ENCODE results near the gene PIM1. TPM values are rescaled to one million over a fixed set of nuclear protein-coding genes. Genes with fewer than 3 reads are reported as not detected.
A peak's percentile ranks its signal among the peaks of the same experiment; 100 is the strongest.

Gene PIM1
- total and polyA plus RNA-seq, 9 of the 15 experiments (the other 6 are each of a cell fraction or from before 2014, with no cell fraction given), result 19.0 to 789 (median 212) TPM

DNA sequence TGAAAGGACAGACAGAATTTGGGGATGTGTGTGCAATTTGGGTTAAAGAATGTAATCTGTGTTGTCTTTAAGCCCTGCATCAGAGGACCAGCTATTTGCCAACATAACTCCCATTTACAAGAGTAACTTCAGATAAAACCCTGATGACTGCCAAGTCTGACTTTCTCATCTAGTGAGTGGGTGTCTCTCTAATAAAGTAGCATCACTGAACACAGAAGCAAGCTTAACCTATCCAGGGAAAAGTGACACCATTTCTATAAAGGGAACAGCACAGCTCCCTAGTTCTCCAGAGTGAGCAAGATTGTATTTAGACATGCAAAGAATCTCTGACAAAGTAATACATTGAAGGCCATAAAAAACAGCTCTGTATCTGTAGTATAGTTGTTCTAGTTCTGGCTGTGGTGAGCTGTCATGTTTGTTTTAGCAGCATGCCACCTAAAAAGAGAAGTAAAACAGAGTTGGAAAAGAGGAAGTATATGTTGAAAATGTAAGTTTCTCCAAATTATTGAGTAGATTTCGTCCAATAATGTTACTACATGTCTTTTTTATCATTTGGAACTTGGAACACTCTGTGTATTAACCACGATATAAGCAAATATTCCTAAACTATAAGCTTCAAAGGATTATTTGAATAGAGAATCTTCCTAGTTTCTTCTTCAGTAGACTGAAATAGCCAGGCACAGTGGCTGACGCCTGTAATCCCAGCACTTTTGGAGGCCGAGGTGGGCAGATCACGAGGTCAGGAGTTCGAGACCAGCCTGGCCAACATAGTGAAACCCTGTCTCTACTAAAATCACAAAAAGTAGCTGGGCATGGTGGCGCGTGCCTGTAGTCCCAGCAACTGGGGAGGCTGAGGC lies 8.8 kb upstream of the PIM1 start:
- H3K36me3 ChIP-seq (ENCODE audit: control insufficient read depth, insufficient read depth, low read length), result no peaks in the 10 kb centered on the region
- no TSS peak for BruUV-seq (replicated peaks)
- no peak overlapping the region for H3K4me3 ChIP-seq
- peaks cover 16 to 23% of the 10 kb centered on the region in 2 experiments; a peak in 4 of 5 replicates for H3K4me1 ChIP-seq (replicated peaks in 1 of 2; ENCODE audit: control insufficient read depth in 2 of 2, insufficient read depth in 2 of 2, low read length in 2 of 2)
- WGBS (ENCODE audit: insufficient coverage, low coverage, missing lambda C conversion rate), result 60% methylated on average over 8 of the region's 8 CpGs
- H3K9me3 ChIP-seq (replicated peaks; ENCODE audit: control insufficient read depth, insufficient read depth, low read depth, low read length), result no peaks in the 10 kb centered on the region
- ChIA-PET POLR2A (interaction anchor here (0.8 to 1.6 kb wide), 6 partner anchors 8 to 20 kb away, joined by 3 to 7 read pairs (median 4); partner anchors contain the start of gene PIM1), CTCF (ENCODE audit: low intra/inter-chr PET ratio) (interaction anchor here (0.7 kb wide), 1 partner anchor 11 kb away, joined by 6 read pairs; no protein-coding TSS in a partner anchor)
- no peaks in the 10 kb centered on the region for H3K79me2 ChIP-seq (ENCODE audit: control insufficient read depth, insufficient read depth, low read length)
- no peak overlapping the region for H3K9ac ChIP-seq (ENCODE audit: insufficient read depth in 1 of 2, low read depth in 2 of 2, low read length in 2 of 2)
- ATAC-seq (peak; percentile 23; the same call in 2 of the 3 replicates), DNase-seq (ENCODE audit: extremely low read depth in 1 of 4, low spot score in 3 of 4) (peak in 1 of 4 experiments; percentile 7), FAIRE-seq (no peak)
- intact Hi-C loops (cut with micrococcal nuclease) (no loop called here), in situ Hi-C loops (cut with MboI) (no loop called here)
- no peaks in the 10 kb centered on the region for H3K27me3 ChIP-seq (ENCODE audit: control insufficient read depth in 2 of 2, insufficient read depth in 2 of 2, low read length in 2 of 2)
- peak overlapping the region; percentile 40; the same call in 1 of the 3 replicates for H3K27ac ChIP-seq (ENCODE audit: extremely low read depth, low read depth, low read length)
- no peak overlapping the region for H3K4me2 ChIP-seq (ENCODE audit: insufficient read depth, low read length)
- H2AFZ ChIP-seq (ENCODE audit: low read depth, low read length), result peak overlapping the region; percentile 74
- no peaks in the 10 kb centered on the region for H3K9me1 ChIP-seq (ENCODE audit: control insufficient read depth, insufficient read depth, low read length)
- H4K20me1 ChIP-seq (replicated peaks; ENCODE audit: control insufficient read depth, insufficient read depth, low read length), result no peaks in the 10 kb centered on the region
- TF ChIP-seq ARID1B (IDR thresholded peaks at IDR 0.05), result peak; percentile 27; the same call in 1 of the 2 replicates
- TF ChIP-seq, protein P1, sequence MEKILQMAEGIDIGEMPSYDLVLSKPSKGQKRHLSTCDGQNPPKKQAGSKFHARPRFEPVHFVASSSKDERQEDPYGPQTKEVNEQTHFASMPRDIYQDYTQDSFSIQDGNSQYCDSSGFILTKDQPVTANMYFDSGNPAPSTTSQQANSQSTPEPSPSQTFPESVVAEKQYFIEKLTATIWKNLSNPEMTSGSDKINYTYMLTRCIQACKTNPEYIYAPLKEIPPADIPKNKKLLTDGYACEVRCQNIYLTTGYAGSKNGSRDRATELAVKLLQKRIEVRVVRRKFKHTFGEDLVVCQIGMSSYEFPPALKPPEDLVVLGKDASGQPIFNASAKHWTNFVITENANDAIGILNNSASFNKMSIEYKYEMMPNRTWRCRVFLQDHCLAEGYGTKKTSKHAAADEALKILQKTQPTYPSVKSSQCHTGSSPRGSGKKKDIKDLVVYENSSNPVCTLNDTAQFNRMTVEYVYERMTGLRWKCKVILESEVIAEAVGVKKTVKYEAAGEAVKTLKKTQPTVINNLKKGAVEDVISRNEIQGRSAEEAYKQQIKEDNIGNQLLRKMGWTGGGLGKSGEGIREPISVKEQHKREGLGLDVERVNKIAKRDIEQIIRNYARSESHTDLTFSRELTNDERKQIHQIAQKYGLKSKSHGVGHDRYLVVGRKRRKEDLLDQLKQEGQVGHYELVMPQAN (IDR thresholded peaks at IDR 0.05; ENCODE audit: borderline replicate concordance), result no peak
- TF ChIP-seq BRD9 (IDR thresholded peaks at IDR 0.05; ENCODE audit: low read depth, partially characterized antibody), result no peak
- no peak for TF ChIP-seq HDAC3 (IDR thresholded peaks at IDR 0.05; ENCODE audit: borderline replicate concordance, partially characterized antibody)
- TF ChIP-seq, protein P2, sequence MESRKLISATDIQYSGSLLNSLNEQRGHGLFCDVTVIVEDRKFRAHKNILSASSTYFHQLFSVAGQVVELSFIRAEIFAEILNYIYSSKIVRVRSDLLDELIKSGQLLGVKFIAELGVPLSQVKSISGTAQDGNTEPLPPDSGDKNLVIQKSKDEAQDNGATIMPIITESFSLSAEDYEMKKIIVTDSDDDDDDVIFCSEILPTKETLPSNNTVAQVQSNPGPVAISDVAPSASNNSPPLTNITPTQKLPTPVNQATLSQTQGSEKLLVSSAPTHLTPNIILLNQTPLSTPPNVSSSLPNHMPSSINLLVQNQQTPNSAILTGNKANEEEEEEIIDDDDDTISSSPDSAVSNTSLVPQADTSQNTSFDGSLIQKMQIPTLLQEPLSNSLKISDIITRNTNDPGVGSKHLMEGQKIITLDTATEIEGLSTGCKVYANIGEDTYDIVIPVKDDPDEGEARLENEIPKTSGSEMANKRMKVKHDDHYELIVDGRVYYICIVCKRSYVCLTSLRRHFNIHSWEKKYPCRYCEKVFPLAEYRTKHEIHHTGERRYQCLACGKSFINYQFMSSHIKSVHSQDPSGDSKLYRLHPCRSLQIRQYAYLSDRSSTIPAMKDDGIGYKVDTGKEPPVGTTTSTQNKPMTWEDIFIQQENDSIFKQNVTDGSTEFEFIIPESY (CRISPR knock-in tag; IDR thresholded peaks at IDR 0.05), result 0 out of 2 replicates have a peak, but pooled peaks have one; percentile 29
- TF ChIP-seq ZNF12 (CRISPR knock-in tag; IDR thresholded peaks at IDR 0.05), result peak; percentile 95
- TF ChIP-seq, protein P3, sequence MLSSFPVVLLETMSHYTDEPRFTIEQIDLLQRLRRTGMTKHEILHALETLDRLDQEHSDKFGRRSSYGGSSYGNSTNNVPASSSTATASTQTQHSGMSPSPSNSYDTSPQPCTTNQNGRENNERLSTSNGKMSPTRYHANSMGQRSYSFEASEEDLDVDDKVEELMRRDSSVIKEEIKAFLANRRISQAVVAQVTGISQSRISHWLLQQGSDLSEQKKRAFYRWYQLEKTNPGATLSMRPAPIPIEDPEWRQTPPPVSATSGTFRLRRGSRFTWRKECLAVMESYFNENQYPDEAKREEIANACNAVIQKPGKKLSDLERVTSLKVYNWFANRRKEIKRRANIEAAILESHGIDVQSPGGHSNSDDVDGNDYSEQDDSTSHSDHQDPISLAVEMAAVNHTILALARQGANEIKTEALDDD (IDR thresholded peaks at IDR 0.05), result 0 out of 2 replicates have a peak, but pooled peaks have one; percentile 41
- no peak for TF ChIP-seq CTBP1 (IDR thresholded peaks at IDR 0.05; ENCODE audit: borderline replicate concordance)
- peak; percentile 82 to 97; a peak in 3 of 4 replicates for TF ChIP-seq FOXA3 (CRISPR knock-in tag; conservative IDR thresholded peaks at IDR 0.05 in 1 of 2, IDR thresholded peaks at IDR 0.05 in 1 of 2)
- TF ChIP-seq NCOA1 (IDR thresholded peaks at IDR 0.05; ENCODE audit: low read depth), result no peak
- no peak for TF ChIP-seq XRCC3 (IDR thresholded peaks at IDR 0.05)
- TF ChIP-seq, protein P4, sequence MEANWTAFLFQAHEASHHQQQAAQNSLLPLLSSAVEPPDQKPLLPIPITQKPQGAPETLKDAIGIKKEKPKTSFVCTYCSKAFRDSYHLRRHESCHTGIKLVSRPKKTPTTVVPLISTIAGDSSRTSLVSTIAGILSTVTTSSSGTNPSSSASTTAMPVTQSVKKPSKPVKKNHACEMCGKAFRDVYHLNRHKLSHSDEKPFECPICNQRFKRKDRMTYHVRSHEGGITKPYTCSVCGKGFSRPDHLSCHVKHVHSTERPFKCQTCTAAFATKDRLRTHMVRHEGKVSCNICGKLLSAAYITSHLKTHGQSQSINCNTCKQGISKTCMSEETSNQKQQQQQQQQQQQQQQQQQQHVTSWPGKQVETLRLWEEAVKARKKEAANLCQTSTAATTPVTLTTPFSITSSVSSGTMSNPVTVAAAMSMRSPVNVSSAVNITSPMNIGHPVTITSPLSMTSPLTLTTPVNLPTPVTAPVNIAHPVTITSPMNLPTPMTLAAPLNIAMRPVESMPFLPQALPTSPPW (CRISPR knock-in tag; IDR thresholded peaks at IDR 0.05), result no peak
- TF ChIP-seq MEF2A (IDR thresholded peaks at IDR 0.05; ENCODE audit: control insufficient read depth, low read depth, low read length), result peak; percentile 18; the same call in 1 of the 2 replicates
- TF ChIP-seq SMARCE1 (IDR thresholded peaks at IDR 0.05), result peak; percentile 84; the same call in 1 of the 2 replicates
